ENCODE measurements around the gene LYPLAL1. TPM values are rescaled to one million over a fixed set of nuclear protein-coding genes. Genes with fewer than 3 reads are reported as not detected.

LYPLAL1 gene
- total RNA-seq, 4 donors from 2014 or later: 12.2 to 18.9 (median 16.7) TPM

DNA sequence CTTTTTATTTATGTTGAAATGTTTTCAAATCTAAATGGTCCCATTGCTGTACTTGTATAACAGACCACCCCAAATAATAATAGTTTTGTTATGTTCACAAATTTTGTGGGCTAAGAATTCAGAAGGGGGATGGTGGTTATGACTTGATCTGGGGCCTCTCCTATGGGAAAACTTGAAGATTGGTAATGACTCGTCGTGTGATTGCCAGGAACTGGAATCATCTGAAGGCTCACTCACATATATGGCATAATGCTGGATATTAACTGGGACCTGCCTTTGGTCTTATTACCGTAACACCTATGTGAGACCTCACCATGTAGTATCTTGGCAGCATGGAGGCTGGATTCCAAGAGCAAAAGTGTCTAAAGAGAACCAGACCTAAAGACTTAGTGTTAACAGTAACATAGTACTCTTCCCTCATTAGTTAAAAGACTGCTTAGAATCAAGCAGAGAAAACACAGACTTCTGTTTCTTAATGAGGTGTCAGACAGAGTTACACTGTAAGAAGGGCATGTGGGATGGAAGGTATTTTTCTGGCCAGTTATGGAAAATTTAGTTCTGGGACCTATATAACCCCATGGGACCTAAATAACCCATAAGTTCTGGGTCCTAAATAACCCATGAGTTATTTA lies 11.9 kb downstream of the LYPLAL1 start:
- Histone ChIP-seq H3K9me3 (no peaks in the 10 kb centered on the region), H3K36me3 (peaks cover 0 to 2% (median 0%) of the 10 kb centered on the region in 4 donors), H3K4me1 (peaks cover 3 to 18% (median 11%) of the 10 kb centered on the region in 4 donors), H3K27ac (no peak overlapping the region), H3K4me3 (no peak overlapping the region), H3K27me3 (no peaks in the 10 kb centered on the region)
- in situ Hi-C loops (cut with MboI; ENCODE audit: low pct_ligation_motif_present in 1 of 4, low pct_unique_long_range_greater_than_20kb in 1 of 4, low sequenced_read_pairs in 3 of 4) (no loop called here), intact Hi-C loops (cut with DNase I; ENCODE audit: low total_unique reads) (no loop called here)
- TF ChIP-seq POLR2AphosphoS5 (IDR thresholded peaks at IDR 0.05): peak in 2 of 3 donors; percentile 1 to 43
- no peak for TF ChIP-seq EP300 (IDR thresholded peaks at IDR 0.05; ENCODE audit: low read depth)
- 75 to 92% methylated on average over 2 to 3 of the region's 3 CpGs for WGBS, 2 donors (ENCODE audit: low coverage in 1 of 2)
- no peak for DNase-seq

DNA sequence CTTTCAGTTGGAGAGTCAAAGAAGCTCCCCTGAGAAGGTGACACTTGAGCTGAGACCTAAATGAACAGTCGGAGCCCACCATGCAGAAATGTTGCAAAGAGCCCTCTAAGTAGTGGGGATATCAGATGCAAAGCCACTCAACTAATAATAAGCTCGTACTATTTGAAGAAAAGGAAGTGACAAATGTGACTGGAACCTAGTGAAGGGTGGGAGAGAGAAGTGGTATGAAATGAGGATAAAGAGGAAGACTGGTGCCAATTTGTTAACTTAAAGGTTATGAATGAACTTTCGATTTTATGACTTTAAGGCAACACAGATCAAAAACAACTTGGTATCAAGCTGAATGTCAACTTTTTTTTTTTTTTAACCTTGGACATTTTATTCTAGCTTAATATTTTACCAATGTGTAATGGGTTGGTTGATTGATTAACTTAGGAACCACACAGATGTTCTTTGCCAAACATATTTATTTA lies 14.7 kb downstream of the LYPLAL1 start:
- H3K36me3 ChIP-seq: no peaks in the 10 kb centered on the region
- TF ChIP-seq, protein P1, sequence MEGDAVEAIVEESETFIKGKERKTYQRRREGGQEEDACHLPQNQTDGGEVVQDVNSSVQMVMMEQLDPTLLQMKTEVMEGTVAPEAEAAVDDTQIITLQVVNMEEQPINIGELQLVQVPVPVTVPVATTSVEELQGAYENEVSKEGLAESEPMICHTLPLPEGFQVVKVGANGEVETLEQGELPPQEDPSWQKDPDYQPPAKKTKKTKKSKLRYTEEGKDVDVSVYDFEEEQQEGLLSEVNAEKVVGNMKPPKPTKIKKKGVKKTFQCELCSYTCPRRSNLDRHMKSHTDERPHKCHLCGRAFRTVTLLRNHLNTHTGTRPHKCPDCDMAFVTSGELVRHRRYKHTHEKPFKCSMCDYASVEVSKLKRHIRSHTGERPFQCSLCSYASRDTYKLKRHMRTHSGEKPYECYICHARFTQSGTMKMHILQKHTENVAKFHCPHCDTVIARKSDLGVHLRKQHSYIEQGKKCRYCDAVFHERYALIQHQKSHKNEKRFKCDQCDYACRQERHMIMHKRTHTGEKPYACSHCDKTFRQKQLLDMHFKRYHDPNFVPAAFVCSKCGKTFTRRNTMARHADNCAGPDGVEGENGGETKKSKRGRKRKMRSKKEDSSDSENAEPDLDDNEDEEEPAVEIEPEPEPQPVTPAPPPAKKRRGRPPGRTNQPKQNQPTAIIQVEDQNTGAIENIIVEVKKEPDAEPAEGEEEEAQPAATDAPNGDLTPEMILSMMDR (IDR thresholded peaks at IDR 0.05): no peak
- no peak for TF ChIP-seq EP300 (IDR thresholded peaks at IDR 0.05; ENCODE audit: low read depth)
- no peak for TF ChIP-seq POLR2A (IDR thresholded peaks at IDR 0.05)
- no peak for TF ChIP-seq POLR2AphosphoS5 (IDR thresholded peaks at IDR 0.05)
- intact Hi-C loops (cut with DNase I; ENCODE audit: low total_unique reads) (no loop called here), in situ Hi-C loops (cut with MboI; ENCODE audit: low pct_ligation_motif_present in 1 of 4, low pct_unique_long_range_greater_than_20kb in 1 of 4, low sequenced_read_pairs in 3 of 4) (no loop called here)
- no peaks in the 10 kb centered on the region for H3K9me3 ChIP-seq
- H3K27me3 ChIP-seq: no peaks in the 10 kb centered on the region
- no peak overlapping the region for H3K27ac ChIP-seq
- WGBS, 2 donors (ENCODE audit: low coverage in 1 of 2): 59 to 71% methylated on average over 3 of the region's 3 CpGs
- H3K4me1 ChIP-seq: peaks cover 3 to 18% (median 11%) of the 10 kb centered on the region in 4 donors
- no peak overlapping the region for H3K4me3 ChIP-seq
- no peak for DNase-seq

DNA sequence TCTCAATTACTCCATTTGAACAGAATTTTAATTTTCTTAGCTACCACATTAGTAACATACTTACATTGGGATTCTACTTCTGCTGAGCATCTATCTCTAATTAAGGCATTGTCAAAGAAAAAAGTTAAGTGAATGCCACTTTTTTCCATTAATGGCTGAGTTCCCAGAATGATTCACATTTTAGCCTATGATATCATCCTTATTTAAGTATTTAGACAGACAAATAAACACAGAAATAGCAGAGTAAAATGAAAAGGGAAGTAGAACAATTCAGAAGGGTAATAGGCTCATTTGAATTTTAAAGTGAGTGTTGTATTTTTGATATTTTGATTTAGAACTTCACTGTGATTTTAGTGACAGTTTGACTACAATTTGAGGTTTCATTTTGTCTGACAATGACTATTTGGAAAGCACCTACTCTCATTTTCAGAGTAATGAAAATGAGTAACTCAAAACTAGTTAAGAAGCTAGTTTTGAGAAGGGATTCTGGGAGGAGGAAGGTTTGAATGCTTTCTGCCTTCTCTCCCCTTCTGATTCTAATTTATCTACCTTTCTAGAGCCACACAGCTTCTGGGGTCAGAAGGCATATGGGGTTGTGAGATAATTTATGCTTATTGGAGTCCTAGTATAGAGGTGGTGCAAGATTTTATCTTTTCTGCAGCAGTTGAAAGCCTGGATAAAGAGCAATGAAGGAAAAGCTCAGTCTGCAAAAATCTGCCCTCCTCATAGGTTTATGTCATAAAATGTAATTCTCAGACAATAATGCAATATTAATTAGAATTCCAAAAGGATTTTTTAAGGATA lies 15.5 kb downstream of the LYPLAL1 start:
- DNase-seq: no peak
- Histone ChIP-seq H3K27ac (peak overlapping the region in 3 of 4 donors; percentile 3 to 26 (median 13)), H3K27me3 (no peaks in the 10 kb centered on the region), H3K4me3 (no peak overlapping the region), H3K9me3 (no peaks in the 10 kb centered on the region), H3K36me3 (no peaks in the 10 kb centered on the region), H3K4me1 (peaks cover 3 to 18% (median 11%) of the 10 kb centered on the region in 4 donors)
- in situ Hi-C loops (cut with MboI; ENCODE audit: low pct_ligation_motif_present in 1 of 4, low pct_unique_long_range_greater_than_20kb in 1 of 4, low sequenced_read_pairs in 3 of 4): no loop called here
- TF ChIP-seq EP300 (IDR thresholded peaks at IDR 0.05; ENCODE audit: low read depth) (no peak), POLR2A (IDR thresholded peaks at IDR 0.05) (no peak), POLR2AphosphoS5 (IDR thresholded peaks at IDR 0.05) (no peak)
- TF ChIP-seq, protein P1 (IDR thresholded peaks at IDR 0.05): no peak
- intact Hi-C loops (cut with DNase I; ENCODE audit: low total_unique reads): no loop called here

DNA sequence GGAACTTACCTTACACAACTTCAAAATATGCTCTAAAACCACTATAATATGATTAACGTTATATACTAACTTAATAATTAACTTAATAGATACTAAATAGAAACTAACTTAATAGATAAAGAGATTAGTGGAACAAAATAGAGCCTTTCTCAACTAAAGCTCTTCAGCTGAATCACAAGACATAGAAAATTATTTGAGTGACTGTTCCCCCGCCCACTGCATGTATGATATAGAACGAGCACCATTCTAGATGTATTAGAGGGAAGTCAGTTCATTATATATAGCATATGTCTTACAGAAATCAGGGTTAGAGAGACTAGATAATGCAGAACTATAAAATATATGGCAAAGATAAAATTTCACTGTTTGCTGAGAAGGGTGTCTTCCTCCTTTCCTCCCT lies 16.3 kb downstream of the LYPLAL1 start:
- TF ChIP-seq POLR2AphosphoS5 (IDR thresholded peaks at IDR 0.05) (no peak), POLR2A (IDR thresholded peaks at IDR 0.05) (no peak), EP300 (IDR thresholded peaks at IDR 0.05; ENCODE audit: low read depth) (no peak)
- TF ChIP-seq, protein P1 (IDR thresholded peaks at IDR 0.05): no peak
- no peaks in the 10 kb centered on the region for H3K36me3 ChIP-seq
- H3K4me1 ChIP-seq: peaks cover 3 to 18% (median 11%) of the 10 kb centered on the region in 4 donors
- intact Hi-C loops (cut with DNase I; ENCODE audit: low total_unique reads): no loop called here
- no peak for DNase-seq
- no peaks in the 10 kb centered on the region for H3K9me3 ChIP-seq
- H3K4me3 ChIP-seq: no peak overlapping the region
- H3K27ac ChIP-seq: no peak overlapping the region
- H3K27me3 ChIP-seq: no peaks in the 10 kb centered on the region
- in situ Hi-C loops (cut with MboI; ENCODE audit: low pct_ligation_motif_present in 1 of 4, low pct_unique_long_range_greater_than_20kb in 1 of 4, low sequenced_read_pairs in 3 of 4): no loop called here
- WGBS, 2 donors (ENCODE audit: low coverage in 1 of 2): 92 to 94% methylated on average over 3 of the region's 3 CpGs
